Inferior parietal cortex (tissue), 1 donor: ENCODE data around the gene TSPAN4.
A peak's percentile ranks its signal among the peaks of the same experiment; 100 is the strongest.

Experiments
- DNase-seq: peaks from one replicate; pipeline ENCODE4 v3.0.0-alpha.2; 2016; ENCODE audit errors: extremely low spot score

Gene TSPAN4

GRCh38 chr11:850775-851763, 8.4 kb downstream of the TSPAN4 start:
- DNase-seq, result no peak

GRCh38 chr11:852762-853161, 10.1 kb downstream of the TSPAN4 start:
- no peak for DNase-seq

- no peak for DNase-seq
Measured at GRCh38 chr11:853682-854448, 11.2 kb downstream of the TSPAN4 start.

- no peak for DNase-seq
Measured at GRCh38 chr11:854601-855329, 12.1 kb downstream of the TSPAN4 start.

DNA sequence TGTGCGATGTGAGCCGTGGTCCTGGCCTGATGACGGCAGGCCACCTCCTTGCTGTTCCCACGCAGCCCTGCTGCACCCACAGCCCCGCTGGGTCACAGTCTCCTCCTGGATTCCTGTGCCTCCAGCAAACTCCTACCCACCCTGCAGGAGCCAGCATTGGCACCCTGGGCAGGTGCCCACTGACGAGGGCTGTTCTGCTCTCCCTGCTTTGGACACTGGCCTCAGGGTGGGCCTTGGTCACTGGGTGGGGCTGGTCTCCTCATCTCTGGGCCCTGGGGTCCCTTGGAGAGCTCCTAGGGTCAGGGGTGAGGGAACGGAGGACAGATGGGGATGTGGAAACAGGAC, 12.7 kb downstream of the TSPAN4 start:
- DNase-seq, result no peak

DNA sequence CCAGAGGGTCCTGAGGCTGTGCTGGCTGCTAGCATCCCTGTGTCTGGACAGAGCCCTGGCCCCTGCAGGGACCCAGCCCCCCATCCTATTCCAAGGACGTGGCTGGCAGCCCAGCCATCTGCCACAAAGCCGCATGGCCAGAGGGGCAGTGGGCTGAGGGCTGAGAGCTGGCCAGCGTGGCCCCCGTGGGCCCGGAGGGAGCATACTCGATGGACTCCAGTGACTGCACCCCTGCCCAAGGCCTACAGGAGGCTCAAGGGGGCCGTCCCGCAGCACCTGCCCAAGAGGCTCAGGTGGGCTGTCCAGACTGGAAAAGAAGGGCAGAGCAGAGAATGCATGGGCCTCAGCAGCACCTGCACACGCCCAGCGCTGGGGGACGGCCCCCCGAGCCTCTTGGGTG, 13.1 kb downstream of the TSPAN4 start:
- no peak for DNase-seq

DNA sequence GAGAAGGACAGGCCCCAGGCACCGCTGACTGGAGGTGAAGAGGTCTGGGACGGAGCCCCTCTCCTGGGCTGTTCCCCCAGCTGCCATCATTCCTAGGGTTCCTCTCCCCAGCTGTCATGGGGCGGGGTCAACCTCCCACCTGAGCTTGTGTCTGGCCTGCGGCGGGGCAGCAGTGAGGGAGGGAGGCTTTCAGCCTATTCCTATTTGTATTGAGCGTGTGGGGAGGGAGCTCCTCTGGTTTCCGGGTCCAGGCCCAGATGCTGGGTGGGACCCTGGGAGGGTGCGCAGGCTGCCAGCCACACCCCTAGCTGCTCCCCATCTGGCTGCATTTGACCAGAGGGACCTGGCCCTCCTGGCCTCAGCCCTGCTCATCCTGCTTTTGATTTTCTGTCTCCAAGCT, 13.7 kb downstream of the TSPAN4 start:
- no peak for DNase-seq

DNA sequence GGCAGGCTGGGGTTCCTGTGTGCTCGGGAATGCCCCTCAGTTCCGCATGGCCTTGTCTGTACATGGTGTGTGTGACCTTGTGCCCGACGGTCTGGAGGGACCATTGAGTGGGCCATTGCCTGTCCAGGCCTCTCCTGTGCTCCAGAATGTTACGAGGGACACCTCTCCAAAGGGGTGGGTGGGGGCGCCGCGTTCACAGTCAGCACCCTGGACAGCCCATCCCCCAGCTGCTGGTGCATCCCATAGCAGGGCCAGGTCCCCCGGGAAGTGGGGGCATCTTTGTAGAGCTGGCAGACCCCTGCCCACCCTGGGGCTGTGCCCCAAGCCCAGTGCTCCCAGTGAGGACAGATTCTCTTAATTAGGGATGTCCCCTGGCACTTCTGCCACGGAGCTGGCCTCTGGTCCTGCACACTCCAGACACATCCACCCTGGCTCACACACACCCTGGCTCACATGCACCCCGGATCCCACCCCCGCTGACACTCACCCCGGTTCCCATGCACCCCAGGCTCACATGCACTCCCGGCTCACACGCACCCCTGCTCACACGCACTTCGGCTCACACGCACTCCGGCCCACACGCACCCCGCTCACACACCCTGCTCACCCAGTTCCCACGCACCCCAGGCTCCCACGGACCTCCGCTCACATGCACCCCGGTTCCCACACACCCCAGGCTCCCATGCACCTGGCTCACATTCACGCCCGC, 15.6 kb downstream of the TSPAN4 start:
- DNase-seq, result no peak

DNA sequence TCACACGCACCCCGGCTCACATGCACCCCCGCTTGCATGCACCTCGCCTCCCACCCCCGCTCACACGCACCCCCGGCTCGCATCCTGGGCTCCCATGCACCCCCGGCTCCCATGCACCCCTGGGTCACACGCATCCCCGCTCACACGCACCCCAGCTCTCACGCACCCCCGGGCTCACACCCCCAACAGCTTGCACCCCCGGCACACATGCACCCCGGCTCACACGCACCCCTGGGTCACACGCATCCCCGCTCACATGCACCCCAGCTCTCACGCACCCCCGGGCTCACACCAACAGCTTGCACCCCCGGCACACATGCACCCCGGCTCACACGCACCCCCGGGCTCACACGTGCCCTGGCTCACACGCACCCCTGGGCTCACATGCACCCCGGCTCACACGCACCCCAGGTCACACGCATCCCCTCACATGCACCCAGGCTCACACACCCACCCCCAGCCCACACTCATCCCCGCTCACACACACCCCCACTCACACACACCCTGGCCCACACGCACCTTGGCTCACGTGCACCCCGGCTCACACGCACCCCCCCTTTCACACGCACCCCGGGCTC, 16.2 kb downstream of the TSPAN4 start:
- DNase-seq, result no peak

GRCh38 chr11:859394-860131, 16.9 kb downstream of the TSPAN4 start:
- DNase-seq, result peak; percentile 73

- DNase-seq, result no peak
Measured at GRCh38 chr11:860234-861104, 17.8 kb downstream of the TSPAN4 start.

GRCh38 chr11:861105-861479, 18.4 kb downstream of the TSPAN4 start:
- DNase-seq, result no peak

GRCh38 chr11:862081-862661, 19.5 kb downstream of the TSPAN4 start:
- no peak for DNase-seq

DNA sequence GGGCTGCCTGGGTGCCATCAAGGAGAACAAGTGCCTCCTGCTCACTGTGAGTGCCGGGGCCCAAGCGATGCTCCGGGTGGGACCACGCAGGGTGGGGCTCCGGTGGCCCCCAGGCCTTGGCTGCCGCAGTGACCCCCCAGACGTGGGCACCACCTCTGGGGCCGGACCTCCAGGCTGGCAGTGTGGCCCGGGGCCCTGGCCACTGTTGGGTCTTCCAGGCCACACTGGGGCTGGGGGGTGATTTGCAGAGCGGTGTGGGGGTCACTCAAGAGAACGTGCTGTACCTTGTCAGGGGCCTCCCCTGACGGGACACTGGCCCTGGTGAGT, 20.0 kb downstream of the TSPAN4 start:
- DNase-seq, result no peak

GRCh38 chr11:863023-863909, 20.6 kb downstream of the TSPAN4 start:
- no peak for DNase-seq

GRCh38 chr11:863910-864827, 21.5 kb downstream of the TSPAN4 start:
- DNase-seq, result no peak

- no peak for DNase-seq
Measured at GRCh38 chr11:864898-865297, 22.2 kb downstream of the TSPAN4 start.
